NB4 (cell line): Measurements from ENCODE around the gene F2RL1.

ENCODE experiments used
- DNase-seq: peaks from one replicate; pipeline ENCODE4 v3.0.0; 2010; ENCODE audit warnings: low read depth
- H3K4me3 ChIP-seq: one replicate; pipeline ENCODE4 v1.5.1; 2011; ENCODE audit warnings: mild to moderate bottlenecking, low read depth, low read length, moderate library complexity
- MYC ChIP-seq: IDR thresholded peaks from 2 replicates; pipeline ENCODE4 v1.6.1; 2011; ENCODE audit warnings: low read depth, low read length
- POLR2A ChIP-seq: IDR thresholded peaks from 2 replicates; pipeline ENCODE4 v1.6.1; 2011; ENCODE audit warnings: mild to moderate bottlenecking; ENCODE audit not compliant: insufficient read length; ENCODE audit errors: extremely low read depth
- TF ChIP-seq, protein P1 (sequence below): IDR thresholded peaks from one replicate; pipeline ENCODE4 v1.5.1; 2012; ENCODE audit warnings: low read depth, low read length
- TF ChIP-seq, protein P2 (sequence below): IDR thresholded peaks from 2 replicates; pipeline ENCODE4 v1.6.1; 2011; ENCODE audit warnings: low read depth, low read length

Gene F2RL1

DNA sequence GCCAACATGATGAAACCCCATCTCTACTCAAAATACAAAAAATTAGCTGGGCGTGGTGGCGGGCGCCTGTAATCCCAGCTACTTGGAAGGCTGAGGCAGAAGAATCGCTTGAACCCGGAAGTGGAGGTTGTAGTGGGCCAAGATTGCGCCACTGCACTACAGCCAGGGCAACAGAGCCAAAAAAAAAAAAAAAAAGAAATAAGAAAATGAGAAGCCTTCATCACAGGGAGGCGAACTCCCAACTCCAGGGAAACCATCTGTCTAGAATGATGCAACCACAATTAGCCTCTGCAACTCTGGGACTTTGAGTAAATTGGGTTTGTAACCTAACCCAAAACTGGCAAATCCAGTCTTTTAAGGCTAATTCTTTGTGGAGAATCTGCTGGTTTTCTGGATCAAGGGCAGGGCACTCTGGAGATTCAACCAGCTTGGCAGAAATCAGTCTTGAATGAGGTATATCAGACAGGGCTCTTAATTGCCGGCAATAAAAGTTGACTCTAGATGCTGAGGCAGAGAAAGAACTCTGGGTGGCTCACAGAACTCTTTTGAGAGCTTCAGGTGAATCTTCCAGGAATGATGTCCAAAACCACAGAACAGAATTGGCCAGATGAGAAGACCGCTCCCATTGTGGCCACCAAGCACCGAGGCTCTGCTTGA is 40.9 kb downstream of the F2RL1 start:
- no peak for DNase-seq
- no peak overlapping the region for H3K4me3 ChIP-seq
- TF ChIP-seq, protein P1, sequence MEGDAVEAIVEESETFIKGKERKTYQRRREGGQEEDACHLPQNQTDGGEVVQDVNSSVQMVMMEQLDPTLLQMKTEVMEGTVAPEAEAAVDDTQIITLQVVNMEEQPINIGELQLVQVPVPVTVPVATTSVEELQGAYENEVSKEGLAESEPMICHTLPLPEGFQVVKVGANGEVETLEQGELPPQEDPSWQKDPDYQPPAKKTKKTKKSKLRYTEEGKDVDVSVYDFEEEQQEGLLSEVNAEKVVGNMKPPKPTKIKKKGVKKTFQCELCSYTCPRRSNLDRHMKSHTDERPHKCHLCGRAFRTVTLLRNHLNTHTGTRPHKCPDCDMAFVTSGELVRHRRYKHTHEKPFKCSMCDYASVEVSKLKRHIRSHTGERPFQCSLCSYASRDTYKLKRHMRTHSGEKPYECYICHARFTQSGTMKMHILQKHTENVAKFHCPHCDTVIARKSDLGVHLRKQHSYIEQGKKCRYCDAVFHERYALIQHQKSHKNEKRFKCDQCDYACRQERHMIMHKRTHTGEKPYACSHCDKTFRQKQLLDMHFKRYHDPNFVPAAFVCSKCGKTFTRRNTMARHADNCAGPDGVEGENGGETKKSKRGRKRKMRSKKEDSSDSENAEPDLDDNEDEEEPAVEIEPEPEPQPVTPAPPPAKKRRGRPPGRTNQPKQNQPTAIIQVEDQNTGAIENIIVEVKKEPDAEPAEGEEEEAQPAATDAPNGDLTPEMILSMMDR: no peak
- TF ChIP-seq MYC (no peak), POLR2A (no peak)
- TF ChIP-seq, protein P2, sequence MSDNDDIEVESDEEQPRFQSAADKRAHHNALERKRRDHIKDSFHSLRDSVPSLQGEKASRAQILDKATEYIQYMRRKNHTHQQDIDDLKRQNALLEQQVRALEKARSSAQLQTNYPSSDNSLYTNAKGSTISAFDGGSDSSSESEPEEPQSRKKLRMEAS: no peak

DNA sequence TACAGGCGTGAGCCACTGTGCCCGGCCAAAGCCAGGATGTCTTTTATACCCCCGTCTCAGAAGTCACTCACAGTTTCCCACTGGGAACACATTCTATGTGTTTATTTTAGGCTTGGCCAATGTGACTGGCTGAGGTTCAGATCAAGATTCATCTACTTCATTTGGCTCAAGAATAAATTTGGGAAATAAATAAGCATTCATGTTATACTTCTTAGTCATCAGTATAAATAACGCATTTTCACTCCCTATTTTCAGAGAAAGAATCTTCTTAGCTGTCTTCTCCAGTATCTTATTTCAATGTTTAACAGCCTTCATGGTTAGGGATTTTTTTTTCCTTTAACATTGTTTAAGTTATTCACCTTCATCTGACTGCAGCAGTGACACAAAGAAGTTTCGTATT is 42.8 kb downstream of the F2RL1 start:
- DNase-seq: no peak
- TF ChIP-seq, protein P1: no peak
- TF ChIP-seq MYC (no peak), POLR2A (no peak)
- TF ChIP-seq, protein P2: no peak

GRCh38 chr5:76863001-76863400 is 44.2 kb downstream of the F2RL1 start:
- TF ChIP-seq, protein P1: no peak
- TF ChIP-seq, protein P2: no peak
- TF ChIP-seq MYC (no peak), POLR2A (no peak)
- no peak overlapping the region for H3K4me3 ChIP-seq
- DNase-seq: no peak

More for the DNA sequence above, 42.8 kb downstream of the F2RL1 start:
- no peak overlapping the region for H3K4me3 ChIP-seq

GRCh38 chr5:76866503-76866902 is 47.7 kb downstream of the F2RL1 start:
- TF ChIP-seq MYC: no peak
- TF ChIP-seq, protein P2: no peak
- TF ChIP-seq, protein P1: no peak
- no peak for TF ChIP-seq POLR2A
- H3K4me3 ChIP-seq: no peak overlapping the region
- no peak for DNase-seq

DNA sequence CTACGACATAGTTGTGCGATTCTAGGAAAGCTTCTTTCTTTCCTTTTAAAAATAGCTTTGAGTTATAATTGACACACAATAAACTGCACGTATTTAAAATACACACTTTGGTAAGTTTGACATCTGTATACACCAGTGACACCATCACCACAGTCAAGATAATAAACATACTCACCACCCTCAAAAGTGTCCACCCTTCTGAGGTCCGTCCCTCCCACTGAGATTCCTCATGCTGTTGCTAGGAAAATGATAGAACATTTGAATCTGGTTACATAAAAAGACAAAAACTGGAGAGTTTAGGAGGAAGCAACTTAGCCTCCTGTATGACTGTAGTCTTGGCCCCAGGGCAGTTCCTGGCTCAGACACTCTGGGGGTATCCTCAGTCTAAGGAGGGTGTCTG is 48.2 kb downstream of the F2RL1 start:
- no peak for DNase-seq
- TF ChIP-seq, protein P2: no peak

GRCh38 chr5:76867827-76868693 is 49.2 kb downstream of the F2RL1 start:
- H3K4me3 ChIP-seq: no peak overlapping the region
- TF ChIP-seq, protein P1: peak; percentile 58
- TF ChIP-seq MYC: no peak
- DNase-seq: peak; percentile 63

More for the DNA sequence above, 48.2 kb downstream of the F2RL1 start:
- no peak overlapping the region for H3K4me3 ChIP-seq
